Ectodermal cell (in vitro differentiated cells): ENCODE results near the gene DAB1.

Experiments used
- H3K27ac ChIP-seq: 2 replicates; pipeline ENCODE4 v1.7.0; 2013; ENCODE audit warnings: mild to moderate bottlenecking, low read depth, low read length; ENCODE audit not compliant: insufficient read depth, poor library complexity, severe bottlenecking
- H3K27me3 ChIP-seq: 2 replicates; pipeline ENCODE4 v1.7.0; 2013; ENCODE audit warnings: mild to moderate bottlenecking, low read length; ENCODE audit not compliant: insufficient read depth, control insufficient read depth, poor library complexity, severe bottlenecking
- H3K36me3 ChIP-seq: one replicate; pipeline ENCODE4 v1.7.0; 2013; ENCODE audit warnings: low read length; ENCODE audit not compliant: control insufficient read depth, insufficient read depth
- H3K4me1 ChIP-seq: one replicate; pipeline ENCODE4 v1.7.0; 2013; ENCODE audit warnings: low read length; ENCODE audit not compliant: control insufficient read depth, insufficient read depth
- H3K4me3 ChIP-seq: 2 replicates; pipeline ENCODE4 v1.7.0; 2013; ENCODE audit warnings: low read depth, low read length, control low read depth; ENCODE audit not compliant: insufficient read depth
- H3K9me3 ChIP-seq: 2 replicates; pipeline ENCODE4 v1.7.0; 2013; ENCODE audit warnings: mild to moderate bottlenecking, low read length, moderate library complexity; ENCODE audit not compliant: control insufficient read depth
- WGBS, 2 experiments: methylation state at CpG; one replicate each; pipeline ENCODE4 v1.1.7; 2013; ENCODE audit warnings: missing lambda C conversion rate in 2 of 2; 5-methylcytosine and 5-hydroxymethylcytosine counted together

DAB1 gene

DNA sequence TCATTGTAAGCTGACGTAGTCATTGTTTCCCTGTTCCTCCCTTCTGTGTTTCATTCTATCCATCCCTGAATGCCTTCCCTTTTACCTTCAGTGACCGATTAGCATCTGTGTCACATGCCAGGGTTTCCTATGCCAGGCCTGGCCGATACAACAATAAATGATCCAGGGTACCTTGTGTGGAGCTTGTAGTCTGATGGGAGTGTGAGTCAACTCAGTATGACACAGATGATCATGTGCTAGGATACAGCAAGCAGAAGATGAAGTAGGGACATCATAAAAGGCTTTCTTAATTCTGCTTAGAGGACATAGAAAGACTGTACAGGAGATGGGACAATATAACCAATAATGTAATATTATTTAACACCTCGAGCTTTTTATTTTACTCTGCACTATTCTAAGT, 294.0 kb downstream of the DAB1 start:
- Histone ChIP-seq H3K27ac (no peak overlapping the region), H3K4me3 (no peak overlapping the region), H3K27me3 (no peaks in the 10 kb centered on the region), H3K4me1 (no peaks in the 10 kb centered on the region), H3K36me3 (no peaks in the 10 kb centered on the region), H3K9me3 (no peaks in the 10 kb centered on the region)
- 73 to 89% methylated on average over 3 to 4 of the region's 4 CpGs for WGBS, 2 experiments

DNA sequence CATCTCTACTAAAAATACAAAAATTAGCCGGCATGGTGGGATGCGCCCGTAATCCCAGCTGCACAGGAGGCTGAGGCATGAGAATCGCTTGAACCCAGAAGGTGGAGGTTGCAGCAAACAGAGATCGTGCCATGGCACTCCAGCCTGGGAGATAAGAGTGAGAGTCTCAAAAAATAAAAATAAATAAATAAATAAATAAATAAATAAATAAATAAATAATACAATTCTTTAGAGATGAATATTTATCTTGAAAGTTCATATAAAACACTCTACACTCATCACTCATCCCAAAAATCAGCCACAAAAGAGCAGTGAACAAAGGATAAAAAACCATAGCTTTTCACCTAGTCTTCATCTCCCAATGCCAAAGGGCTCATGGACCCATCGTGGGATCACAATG, 295.9 kb downstream of the DAB1 start:
- no peaks in the 10 kb centered on the region for H3K4me1 ChIP-seq
- no peak overlapping the region for H3K27ac ChIP-seq
- H3K9me3 ChIP-seq, result no peaks in the 10 kb centered on the region
- H3K4me3 ChIP-seq, result no peak overlapping the region
- H3K27me3 ChIP-seq, result no peaks in the 10 kb centered on the region
- WGBS, 2 experiments, result 95% methylated on average over 6 of the region's 6 CpGs
- no peaks in the 10 kb centered on the region for H3K36me3 ChIP-seq

DNA sequence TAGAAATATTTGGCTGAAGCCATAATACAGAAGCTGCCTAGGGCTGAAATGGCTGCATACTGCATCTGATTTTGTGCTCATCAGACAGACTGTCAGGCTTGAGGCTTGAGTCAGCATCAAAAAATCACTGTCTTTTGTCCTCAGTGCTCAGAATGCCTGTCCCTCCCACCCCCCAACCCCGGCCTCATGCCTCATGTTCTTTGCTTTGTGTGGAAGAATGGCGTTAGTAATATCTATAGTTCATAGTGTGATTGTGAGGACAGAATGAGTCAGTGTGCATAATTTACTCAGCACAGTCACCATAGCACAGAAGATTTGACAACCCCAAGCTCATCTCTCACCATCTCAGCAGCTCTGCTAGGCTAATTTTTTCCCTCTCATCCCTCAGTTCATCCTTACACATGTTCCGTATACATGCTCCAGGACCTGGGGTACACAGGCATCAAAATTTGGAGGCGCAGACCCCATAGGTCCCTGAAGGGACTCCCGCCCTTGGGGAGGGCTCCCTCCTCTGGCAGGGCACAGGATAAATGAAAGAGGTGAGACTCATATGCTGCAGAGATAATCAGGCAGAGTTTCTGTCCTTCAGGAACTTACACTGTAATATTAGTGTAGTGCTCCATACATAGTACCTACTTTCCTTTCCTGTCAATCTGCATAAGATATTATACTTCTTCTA, 299.0 kb downstream of the DAB1 start:
- H3K4me1 ChIP-seq, result no peaks in the 10 kb centered on the region
- WGBS, 2 experiments, result 91 to 95% methylated on average over 3 to 5 of the region's 5 CpGs
- no peaks in the 10 kb centered on the region for H3K27me3 ChIP-seq
- H3K27ac ChIP-seq, result no peak overlapping the region
- H3K9me3 ChIP-seq, result no peaks in the 10 kb centered on the region
- no peak overlapping the region for H3K4me3 ChIP-seq
- H3K36me3 ChIP-seq, result no peaks in the 10 kb centered on the region

DNA sequence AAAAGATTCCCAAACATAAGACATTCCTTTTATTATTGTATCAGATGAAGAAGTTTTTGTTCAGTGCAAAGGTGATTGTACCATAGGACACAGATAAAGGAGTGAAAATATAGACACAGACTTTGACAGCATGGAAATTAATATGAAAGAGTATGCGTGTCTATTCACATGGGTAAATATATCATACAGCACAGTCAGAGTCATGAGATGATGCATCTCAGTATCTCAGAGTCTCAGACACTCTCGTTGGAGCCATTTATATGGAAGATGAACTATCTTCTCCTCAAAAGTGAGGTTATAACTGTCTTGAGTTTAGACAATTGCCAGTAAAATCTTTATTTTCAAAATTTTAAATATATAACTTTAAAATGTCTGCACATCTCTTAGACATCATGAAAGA, 299.7 kb downstream of the DAB1 start:
- Histone ChIP-seq H3K4me3 (no peak overlapping the region), H3K9me3 (no peaks in the 10 kb centered on the region), H3K27ac (no peak overlapping the region), H3K4me1 (no peaks in the 10 kb centered on the region), H3K27me3 (no peaks in the 10 kb centered on the region), H3K36me3 (no peaks in the 10 kb centered on the region)
- WGBS, 2 experiments, result 88 to 95% methylated on average over 2 of the region's 2 CpGs

DNA sequence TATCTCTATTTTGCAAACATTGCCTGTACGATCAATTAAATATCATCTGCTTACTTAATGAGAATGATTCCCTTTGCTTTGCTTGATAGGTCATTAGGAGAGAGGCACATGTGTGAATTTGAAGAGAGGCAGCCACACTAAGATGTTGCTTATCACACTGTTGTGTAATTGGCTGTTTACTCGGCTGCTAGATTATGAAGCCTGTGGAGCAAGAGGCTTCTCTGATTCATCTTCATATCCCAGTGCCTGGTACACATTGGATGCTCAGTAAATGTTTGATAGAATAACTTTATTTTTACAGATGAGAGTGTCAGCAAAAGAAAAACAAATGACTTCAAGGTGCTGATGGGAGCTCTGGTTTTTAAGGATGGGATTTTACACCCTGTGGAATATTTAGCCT, 301.8 kb downstream of the DAB1 start:
- H3K27me3 ChIP-seq, result no peaks in the 10 kb centered on the region

DNA sequence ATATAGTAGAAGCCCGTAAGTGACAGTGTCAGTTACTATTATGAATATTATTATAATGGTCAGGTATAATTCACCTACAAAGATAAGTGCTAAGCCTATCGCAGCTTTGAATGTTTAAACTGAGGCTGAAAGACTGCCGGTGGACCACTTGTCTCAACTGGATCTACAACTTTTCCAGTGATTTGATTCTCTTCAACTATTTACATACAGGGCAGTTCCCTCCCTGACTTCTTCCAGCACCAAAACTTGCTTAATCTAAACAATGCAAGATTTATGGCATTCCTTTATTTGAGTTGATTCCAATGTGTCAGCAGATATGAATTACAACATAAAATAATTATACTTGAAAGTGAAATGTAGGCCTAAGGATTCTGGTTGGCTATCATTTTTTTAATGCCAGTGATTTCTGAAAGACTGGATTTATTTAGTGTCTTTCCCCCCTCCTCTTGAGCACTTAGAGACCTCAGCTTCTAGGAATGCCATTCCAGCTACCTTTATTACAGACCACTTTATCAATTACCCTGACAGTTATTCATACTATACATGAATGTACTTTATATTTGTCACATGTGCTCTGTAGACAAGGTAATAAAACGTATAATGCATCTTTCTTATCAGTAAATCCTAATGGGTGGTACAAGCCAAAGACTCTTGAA, 304.8 kb downstream of the DAB1 start:
- H3K27ac ChIP-seq, result no peak overlapping the region
- no peaks in the 10 kb centered on the region for H3K36me3 ChIP-seq
- no peaks in the 10 kb centered on the region for H3K4me1 ChIP-seq
- H3K9me3 ChIP-seq, result no peaks in the 10 kb centered on the region
- H3K27me3 ChIP-seq, result no peaks in the 10 kb centered on the region
- no peak overlapping the region for H3K4me3 ChIP-seq
- 44 to 63% methylated on average over 2 to 4 of the region's 4 CpGs for WGBS, 2 experiments

More for the DNA sequence above, 301.8 kb downstream of the DAB1 start:
- Histone ChIP-seq H3K4me3 (no peak overlapping the region), H3K36me3 (no peaks in the 10 kb centered on the region), H3K4me1 (no peaks in the 10 kb centered on the region), H3K9me3 (no peaks in the 10 kb centered on the region), H3K27ac (no peak overlapping the region)
- WGBS, 2 experiments, result 93 to 100% methylated on average over 1 to 2 of the region's 2 CpGs

DNA sequence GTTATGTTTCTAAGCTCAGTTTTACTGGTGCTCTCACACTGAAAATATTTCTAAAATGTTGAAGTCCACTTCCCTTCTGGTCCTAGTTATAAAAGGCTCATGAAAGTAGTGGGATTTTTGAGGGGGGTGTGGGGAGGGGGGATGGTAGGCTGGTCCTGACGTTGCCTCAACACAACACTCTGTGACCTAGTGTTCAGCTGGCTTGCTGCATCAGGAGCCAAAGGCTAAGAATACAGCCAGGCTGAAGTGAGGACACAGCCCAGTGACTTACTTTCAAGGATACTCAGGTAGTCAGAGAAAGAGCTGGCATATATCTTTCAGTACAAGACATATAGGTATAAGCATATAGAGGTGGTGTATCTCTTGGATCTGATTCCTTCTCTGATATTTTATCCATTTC, 306.1 kb downstream of the DAB1 start:
- 75 to 85% methylated on average over 1 of the region's 1 CpG for WGBS, 2 experiments
- Histone ChIP-seq H3K36me3 (no peaks in the 10 kb centered on the region), H3K4me1 (peaks cover 5% of the 10 kb centered on the region), H3K9me3 (no peaks in the 10 kb centered on the region), H3K27ac (no peak overlapping the region), H3K4me3 (no peak overlapping the region), H3K27me3 (no peaks in the 10 kb centered on the region)

DNA sequence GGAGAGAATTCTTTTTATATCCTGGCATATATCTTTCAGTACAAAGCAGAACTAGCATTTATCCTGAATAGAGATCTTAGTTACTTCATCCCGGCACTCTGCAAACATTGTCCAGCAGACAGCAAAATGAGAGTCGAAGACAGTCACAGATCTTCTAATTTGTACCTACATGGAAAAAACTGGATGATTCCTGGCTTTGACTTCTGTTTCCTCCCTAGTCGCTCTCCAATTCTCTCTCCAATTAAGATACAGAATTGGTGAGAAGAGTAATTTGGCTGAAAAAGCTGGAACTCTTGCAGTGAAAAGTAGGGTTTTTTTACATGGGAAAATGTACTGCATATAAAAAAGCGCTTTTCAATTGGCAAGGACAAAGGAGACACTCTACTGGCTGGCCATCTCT, 307.0 kb downstream of the DAB1 start:
- H3K4me3 ChIP-seq, result no peak overlapping the region
- no peaks in the 10 kb centered on the region for H3K27me3 ChIP-seq
- no peaks in the 10 kb centered on the region for H3K9me3 ChIP-seq
- no peak overlapping the region for H3K27ac ChIP-seq
- no peaks in the 10 kb centered on the region for H3K36me3 ChIP-seq
- WGBS, 2 experiments, result 97 to 99% methylated on average over 4 of the region's 4 CpGs
- peaks cover 10% of the 10 kb centered on the region for H3K4me1 ChIP-seq

DNA sequence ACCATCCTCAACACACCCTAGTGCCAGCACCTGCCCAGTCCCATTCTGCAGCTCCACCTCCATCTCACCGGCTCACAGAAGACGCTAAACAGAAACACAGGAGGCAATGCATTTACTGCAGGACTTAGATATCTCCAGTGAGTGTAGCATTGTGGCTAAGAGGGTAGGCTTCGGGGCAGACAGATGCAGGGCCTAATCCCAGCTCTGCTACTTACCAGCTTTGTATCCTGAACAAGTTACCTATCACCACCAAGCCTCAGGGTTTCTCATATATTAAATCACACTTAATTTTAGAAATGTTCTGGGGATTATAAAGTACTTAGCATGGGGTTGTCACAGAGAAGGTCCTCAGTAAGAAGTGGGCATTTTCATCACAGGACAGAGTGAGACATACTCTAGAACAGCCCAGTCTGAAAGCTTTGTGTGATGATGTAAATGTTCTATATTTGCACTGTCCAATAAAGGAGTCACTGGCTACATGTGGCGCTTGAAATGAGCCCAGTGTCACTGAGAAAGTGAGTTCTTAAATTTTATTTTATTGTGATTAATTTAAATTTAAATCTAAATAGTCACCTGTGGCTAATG, 308.7 kb downstream of the DAB1 start:
- H3K4me3 ChIP-seq, result no peak overlapping the region
- no peaks in the 10 kb centered on the region for H3K36me3 ChIP-seq
- H3K9me3 ChIP-seq, result no peaks in the 10 kb centered on the region
- no peaks in the 10 kb centered on the region for H3K27me3 ChIP-seq
- H3K4me1 ChIP-seq, result peaks cover 18% of the 10 kb centered on the region
- WGBS, 2 experiments, result 94 to 96% methylated on average over 4 of the region's 4 CpGs
- no peak overlapping the region for H3K27ac ChIP-seq

DNA sequence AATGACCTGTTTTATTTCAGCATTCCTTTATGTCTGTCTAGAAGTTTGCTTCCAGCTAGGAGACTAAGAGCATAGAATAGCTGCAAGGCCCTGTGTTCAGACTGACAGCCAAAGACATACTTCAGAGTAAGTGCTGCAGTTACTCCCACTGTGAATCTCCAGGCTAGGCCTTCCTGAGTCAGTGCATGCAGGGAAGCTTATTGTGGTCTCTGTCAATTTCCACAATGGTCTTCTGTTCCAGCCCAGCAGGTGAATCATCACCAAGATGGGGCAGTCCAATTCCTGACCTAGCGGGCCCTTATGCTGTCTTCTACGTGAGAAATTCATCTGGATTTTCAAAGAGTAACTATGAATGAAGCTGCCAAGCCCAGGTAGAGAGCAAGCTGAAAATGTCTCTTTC, 311.7 kb downstream of the DAB1 start:
- H3K9me3 ChIP-seq, result no peaks in the 10 kb centered on the region
- 1 to 2% methylated on average over 2 of the region's 2 CpGs for WGBS, 2 experiments
- H3K36me3 ChIP-seq, result no peaks in the 10 kb centered on the region
- no peaks in the 10 kb centered on the region for H3K27me3 ChIP-seq
- no peak overlapping the region for H3K4me3 ChIP-seq
- no peak overlapping the region for H3K27ac ChIP-seq
- peaks cover 18% of the 10 kb centered on the region for H3K4me1 ChIP-seq
